Vagina (tissue), 2 donors: Measurements from ENCODE around the gene XPNPEP1.

Source experiments
- CTCF ChIP-seq, 3 experiments: fragments of 450-650 bp in 2 of 3; fragments of 200-600 bp in 1 of 3; sonication (generic) in 1 of 3; IDR thresholded peaks; one replicate each; pipeline ENCODE4 v1.5.1; 2017 to 2019; ENCODE audit warnings: antibody characterized with exemption in 3 of 3, mild to moderate bottlenecking in 2 of 3, moderate library complexity in 2 of 3
- POLR2A ChIP-seq, 2 donors: fragments of 450-650 bp; IDR thresholded peaks; one replicate each; pipeline ENCODE4 v1.6.1; 2017; ENCODE audit warnings: antibody characterized with exemption in 2 of 2, mild to moderate bottlenecking in 2 of 2, moderate library complexity in 2 of 2
- POLR2AphosphoS5 ChIP-seq, 2 donors: sonication (generic); formaldehyde crosslinking; IDR thresholded peaks; one replicate each; pipeline ENCODE4 v1.9.0; 2017; ENCODE audit warnings: antibody characterized with exemption in 2 of 2, mild to moderate bottlenecking in 2 of 2, low read depth in 1 of 2; ENCODE audit not compliant: insufficient read depth in 1 of 2

GRCh38 chr10:109902992-109903947 is 20.0 kb downstream of the XPNPEP1 start:
- TF ChIP-seq POLR2A (IDR thresholded peaks at IDR 0.05) (no peak), CTCF (IDR thresholded peaks at IDR 0.05) (no peak), POLR2AphosphoS5 (IDR thresholded peaks at IDR 0.05; ENCODE audit: insufficient read depth in 1 of 2, low read depth in 1 of 2) (no peak)
